ENCODE measurements around the gene PPFIA2. TPM values are rescaled to one million over a fixed set of nuclear protein-coding genes. Genes with fewer than 3 reads are reported as not detected.

The PPFIA2 gene
- polyA plus RNA-seq, 1 of the 3 experiments (the other 2 are of a cell fraction): not detected

GRCh38 chr12:81252228-81252627 lies 506.9 kb downstream of the PPFIA2 start:
- ChIA-PET POLR2A (no interaction called here), CTCF (no interaction called here)
- no peak overlapping the region for H3K4me3 ChIP-seq (ENCODE audit: low read depth in 2 of 2, low read length in 1 of 2)
- H3K36me3 ChIP-seq (replicated peaks in 1 of 2; ENCODE audit: control insufficient read depth in 1 of 2, insufficient read depth in 2 of 2, low read length in 1 of 2): no peaks in the 10 kb centered on the region
- no peaks in the 10 kb centered on the region for H3K9me3 ChIP-seq
- WGBS (ENCODE audit: low lambda C conversion rate): 41% methylated on average over 3 of the region's 3 CpGs
- no peak for DNase-seq
- no peaks in the 10 kb centered on the region for H3K9me2 ChIP-seq
- TF ChIP-seq JUND (IDR thresholded peaks at IDR 0.05): no peak
- H3K27me3 ChIP-seq (ENCODE audit: insufficient read depth): peaks cover 4% of the 10 kb centered on the region; the same call in 1 of the 2 replicates
- no peak overlapping the region for H3K27ac ChIP-seq (ENCODE audit: low read depth in 2 of 2, low read length in 1 of 2)
- no peaks in the 10 kb centered on the region for H3K79me2 ChIP-seq (ENCODE audit: insufficient read depth)
- H3F3A ChIP-seq (replicated peaks; ENCODE audit: insufficient read depth): no peaks in the 10 kb centered on the region
- H4K20me1 ChIP-seq (ENCODE audit: insufficient read depth): no peaks in the 10 kb centered on the region
- H3K4me2 ChIP-seq: no peak overlapping the region
- no peak overlapping the region for H2AFZ ChIP-seq (ENCODE audit: low read depth)
- no peak overlapping the region for H3K9ac ChIP-seq
- H3K4me1 ChIP-seq (ENCODE audit: control insufficient read depth in 1 of 2, insufficient read depth in 2 of 2, low read depth in 1 of 2, low read length in 1 of 2): no peaks in the 10 kb centered on the region

- Histone ChIP-seq H3K27ac (ENCODE audit: low read depth in 2 of 2, low read length in 1 of 2) (no peak overlapping the region), H3K79me2 (ENCODE audit: insufficient read depth) (no peaks in the 10 kb centered on the region), H3K27me3 (ENCODE audit: insufficient read depth) (peaks cover 4% of the 10 kb centered on the region; the same call in 1 of the 2 replicates), H4K20me1 (ENCODE audit: insufficient read depth) (no peaks in the 10 kb centered on the region), H2AFZ (ENCODE audit: low read depth) (no peak overlapping the region), H3K4me3 (ENCODE audit: low read depth in 2 of 2, low read length in 1 of 2) (no peak overlapping the region), H3K4me2 (no peak overlapping the region), H3K9me2 (no peaks in the 10 kb centered on the region), H3K9ac (no peak overlapping the region), H3K9me3 (no peaks in the 10 kb centered on the region), H3K36me3 (replicated peaks in 1 of 2; ENCODE audit: control insufficient read depth in 1 of 2, insufficient read depth in 2 of 2, low read length in 1 of 2) (no peaks in the 10 kb centered on the region), H3F3A (replicated peaks; ENCODE audit: insufficient read depth) (no peaks in the 10 kb centered on the region), H3K4me1 (ENCODE audit: control insufficient read depth in 1 of 2, insufficient read depth in 2 of 2, low read depth in 1 of 2, low read length in 1 of 2) (no peaks in the 10 kb centered on the region)
- CTCF ChIA-PET: interaction anchor here (1.9 kb wide), 1 partner anchor 9 kb away, joined by 13 read pairs; no protein-coding TSS in a partner anchor
- 21% methylated on average over 2 of the region's 2 CpGs for WGBS (ENCODE audit: low lambda C conversion rate)
- no peak for DNase-seq
- TF ChIP-seq MAX (IDR thresholded peaks at IDR 0.05; ENCODE audit: low read depth) (no peak), EZH2phosphoT487 (IDR thresholded peaks at IDR 0.05; ENCODE audit: borderline replicate concordance, low read depth) (no peak)
- POLR2A ChIA-PET: no interaction called here
Observed at GRCh38 chr12:81249976-81250375, 509.2 kb downstream of the PPFIA2 start.

GRCh38 chr12:81245907-81246570 lies 513.1 kb downstream of the PPFIA2 start:
- 1% methylated on average over 4 of the region's 4 CpGs for WGBS (ENCODE audit: low lambda C conversion rate)
- H3K4me1 ChIP-seq (ENCODE audit: control insufficient read depth in 1 of 2, insufficient read depth in 2 of 2, low read depth in 1 of 2, low read length in 1 of 2): no peaks in the 10 kb centered on the region
- no peak overlapping the region for H3K27ac ChIP-seq (ENCODE audit: low read depth in 2 of 2, low read length in 1 of 2)
- H3K4me3 ChIP-seq (ENCODE audit: low read depth in 2 of 2, low read length in 1 of 2): no peak overlapping the region
- H4K20me1 ChIP-seq (ENCODE audit: insufficient read depth): no peaks in the 10 kb centered on the region
- no peak overlapping the region for H3K9ac ChIP-seq
- ChIA-PET POLR2A (no interaction called here), CTCF (no interaction called here)
- H3K9me2 ChIP-seq: no peaks in the 10 kb centered on the region; the same call in 1 of the 2 replicates
- no peaks in the 10 kb centered on the region for H3K9me3 ChIP-seq
- TF ChIP-seq FOSL2 (IDR thresholded peaks at IDR 0.05; ENCODE audit: borderline replicate concordance, low read depth): no peak
- TF ChIP-seq GATA2 (CRISPR knock-in tag; IDR thresholded peaks at IDR 0.05): no peak
- TF ChIP-seq TEAD4 (IDR thresholded peaks at IDR 0.05; ENCODE audit: borderline replicate concordance, insufficient read depth): no peak
- no peak for TF ChIP-seq TAF1 (IDR thresholded peaks at IDR 0.05; ENCODE audit: borderline replicate concordance, low read depth, low read length)
- no peak for TF ChIP-seq EP300 (IDR thresholded peaks at IDR 0.05; ENCODE audit: borderline replicate concordance in 1 of 2, low read depth in 1 of 2, low read length in 1 of 2)
- no peak for TF ChIP-seq ZBTB33 (IDR thresholded peaks at IDR 0.05; ENCODE audit: borderline replicate concordance, low read depth)
- TF ChIP-seq IRF3 (IDR thresholded peaks at IDR 0.05; ENCODE audit: low read depth, low read length): no peak
- TF ChIP-seq MXI1 (IDR thresholded peaks at IDR 0.05; ENCODE audit: low read depth, low read length): no peak
- no peak for TF ChIP-seq NRF1 (IDR thresholded peaks at IDR 0.05; ENCODE audit: low read depth, low read length)
- no peak for TF ChIP-seq USF1 (IDR thresholded peaks at IDR 0.05; ENCODE audit: borderline replicate concordance, low read depth)
- no peak for TF ChIP-seq RAD21 (IDR thresholded peaks at IDR 0.05; ENCODE audit: low read length)
- no peak for TF ChIP-seq NFIC (IDR thresholded peaks at IDR 0.05; ENCODE audit: borderline replicate concordance)
- no peak for TF ChIP-seq FOXM1 (IDR thresholded peaks at IDR 0.05; ENCODE audit: low read depth)
- TF ChIP-seq MAX (IDR thresholded peaks at IDR 0.05; ENCODE audit: low read depth): no peak
- DNase-seq: no peak
- H3K79me2 ChIP-seq (ENCODE audit: insufficient read depth): no peaks in the 10 kb centered on the region
- H3F3A ChIP-seq (replicated peaks; ENCODE audit: insufficient read depth): no peaks in the 10 kb centered on the region
- H3K4me2 ChIP-seq: no peak overlapping the region
- H2AFZ ChIP-seq (ENCODE audit: low read depth): no peak overlapping the region
- peaks cover 6% of the 10 kb centered on the region; the same call in 1 of the 2 replicates for H3K27me3 ChIP-seq (ENCODE audit: insufficient read depth)
- H3K36me3 ChIP-seq (replicated peaks in 1 of 2; ENCODE audit: control insufficient read depth in 1 of 2, insufficient read depth in 2 of 2, low read length in 1 of 2): no peaks in the 10 kb centered on the region
